Diencephalon (tissue), 1 donor: ENCODE results near the gene ZDHHC13. TPM values are rescaled to one million over a fixed set of nuclear protein-coding genes. Genes with fewer than 3 reads are reported as not detected.

Experiments
- total RNA-seq: library from RNA; depleted of rRNA; stranded (reverse); fragments of >200 nt; gene quantifications from one replicate; pipeline ENCODE4 v1.2.3, GENCODE V29; 2014

Gene ZDHHC13, protein sequence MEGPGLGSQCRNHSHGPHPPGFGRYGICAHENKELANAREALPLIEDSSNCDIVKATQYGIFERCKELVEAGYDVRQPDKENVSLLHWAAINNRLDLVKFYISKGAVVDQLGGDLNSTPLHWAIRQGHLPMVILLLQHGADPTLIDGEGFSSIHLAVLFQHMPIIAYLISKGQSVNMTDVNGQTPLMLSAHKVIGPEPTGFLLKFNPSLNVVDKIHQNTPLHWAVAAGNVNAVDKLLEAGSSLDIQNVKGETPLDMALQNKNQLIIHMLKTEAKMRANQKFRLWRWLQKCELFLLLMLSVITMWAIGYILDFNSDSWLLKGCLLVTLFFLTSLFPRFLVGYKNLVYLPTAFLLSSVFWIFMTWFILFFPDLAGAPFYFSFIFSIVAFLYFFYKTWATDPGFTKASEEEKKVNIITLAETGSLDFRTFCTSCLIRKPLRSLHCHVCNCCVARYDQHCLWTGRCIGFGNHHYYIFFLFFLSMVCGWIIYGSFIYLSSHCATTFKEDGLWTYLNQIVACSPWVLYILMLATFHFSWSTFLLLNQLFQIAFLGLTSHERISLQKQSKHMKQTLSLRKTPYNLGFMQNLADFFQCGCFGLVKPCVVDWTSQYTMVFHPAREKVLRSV
- total RNA-seq: 37.8 TPM

DNA sequence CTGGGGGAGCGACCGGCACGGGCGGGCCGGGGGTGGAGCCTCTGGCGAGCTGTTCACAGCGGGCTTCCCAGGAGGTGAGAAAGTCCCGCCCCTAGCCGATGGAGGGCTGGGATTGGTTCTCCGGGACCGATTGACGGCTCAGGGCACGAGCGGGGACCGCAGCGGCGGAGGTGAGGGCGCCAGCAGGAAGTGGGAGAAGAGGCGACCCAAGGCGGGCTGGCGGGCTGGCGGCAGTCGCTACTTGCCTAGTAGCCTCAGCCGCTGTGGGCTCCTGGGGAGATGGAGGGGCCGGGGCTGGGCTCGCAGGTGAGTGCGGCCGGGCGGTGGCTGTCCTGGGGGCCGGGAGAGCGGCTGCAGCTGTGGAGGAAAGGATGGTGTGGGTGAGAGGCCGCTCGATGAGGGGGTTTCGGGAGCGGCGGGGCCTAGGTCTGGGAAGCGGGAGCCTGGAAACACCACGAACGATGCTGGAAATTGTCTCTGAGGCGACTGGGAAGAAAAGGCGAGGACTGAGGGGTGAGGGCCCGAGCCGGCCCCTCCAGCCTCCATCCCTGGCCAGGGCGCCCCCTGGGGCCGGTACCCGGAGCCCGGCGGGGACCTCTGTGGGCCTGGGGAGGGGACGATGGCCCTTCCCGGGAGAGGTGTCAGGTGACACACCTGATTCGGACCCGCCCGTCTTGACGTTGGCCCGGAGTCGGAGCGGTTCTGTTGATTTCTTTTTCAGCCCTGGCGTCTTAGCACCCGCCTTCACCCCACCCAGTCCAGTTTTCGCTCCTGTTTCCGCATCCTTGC is at the start of gene ZDHHC13:
ZDHHC13 (plus strand) TSS at position 198 of the 789 bp plus-strand sequence; CDS start at position 280, 82 bp downstream.

DNA sequence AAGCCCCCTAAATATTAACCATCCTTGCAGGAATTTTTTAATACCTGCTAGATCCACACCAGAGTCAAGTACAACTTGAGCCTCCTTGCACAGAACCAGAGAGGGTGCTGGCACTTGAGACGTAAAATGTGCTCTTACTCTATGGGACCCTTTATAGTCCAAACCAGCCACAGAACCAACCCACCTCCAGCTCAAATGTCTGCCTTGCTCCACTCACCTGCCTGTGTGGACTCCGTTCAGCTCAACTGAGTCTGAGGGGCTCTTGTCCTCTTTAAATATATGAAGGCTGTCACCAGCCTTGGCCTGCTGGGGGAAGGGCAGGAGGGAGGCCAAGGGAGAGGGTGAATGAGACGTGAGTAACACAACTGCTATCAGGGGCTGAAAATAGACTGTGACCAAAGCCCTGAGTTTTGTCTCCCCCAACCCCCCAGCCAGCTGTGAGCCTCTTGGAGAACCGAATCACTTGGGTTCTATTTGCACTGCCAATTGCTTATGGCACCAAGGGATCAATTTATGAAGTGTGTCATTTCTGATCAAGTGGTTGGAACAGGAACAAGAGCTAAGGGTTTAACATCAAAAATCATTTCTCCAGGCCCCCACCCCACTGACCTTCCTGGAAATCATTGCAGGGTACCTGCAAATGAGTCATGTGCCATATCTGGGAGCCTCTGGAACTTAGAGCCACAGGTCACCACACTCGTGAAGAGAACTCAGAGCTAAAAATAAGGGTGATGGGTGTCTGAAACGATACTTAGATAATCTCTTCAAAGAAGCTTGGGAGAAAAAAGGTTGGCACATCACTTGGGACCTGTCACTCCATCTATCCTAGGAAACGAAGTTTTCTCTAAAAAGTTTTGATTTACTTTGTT is 85.0 kb downstream of the ZDHHC13 start, which contains the start of gene CSRP3:
CSRP3 (minus strand) TSS at position 247 of the 869 bp plus-strand sequence. CDS start 9,535 bp downstream, outside the sequence.

Other genes with a start within 250 kb of the ZDHHC13 start
- gene MRGPRX1, start 177.8 kb upstream of the ZDHHC13 start, total RNA-seq: not detected
- gene MRGPRX2, start 56.5 kb upstream of the ZDHHC13 start, total RNA-seq: not detected
- gene CSRP3, start 84.8 kb downstream of the ZDHHC13 start, total RNA-seq: not detected
- gene E2F8, start 123.8 kb downstream of the ZDHHC13 start, total RNA-seq: 0.92 TPM